GM12801 (cell line): ENCODE results near the gene SLC1A7.

Experiments used
- CTCF ChIP-seq: IDR thresholded peaks from one replicate; pipeline ENCODE4 v1.5.1; 2011; ENCODE audit warnings: control low read depth; ENCODE audit not compliant: insufficient read length; ENCODE audit errors: extremely low read depth

The SLC1A7 gene

DNA sequence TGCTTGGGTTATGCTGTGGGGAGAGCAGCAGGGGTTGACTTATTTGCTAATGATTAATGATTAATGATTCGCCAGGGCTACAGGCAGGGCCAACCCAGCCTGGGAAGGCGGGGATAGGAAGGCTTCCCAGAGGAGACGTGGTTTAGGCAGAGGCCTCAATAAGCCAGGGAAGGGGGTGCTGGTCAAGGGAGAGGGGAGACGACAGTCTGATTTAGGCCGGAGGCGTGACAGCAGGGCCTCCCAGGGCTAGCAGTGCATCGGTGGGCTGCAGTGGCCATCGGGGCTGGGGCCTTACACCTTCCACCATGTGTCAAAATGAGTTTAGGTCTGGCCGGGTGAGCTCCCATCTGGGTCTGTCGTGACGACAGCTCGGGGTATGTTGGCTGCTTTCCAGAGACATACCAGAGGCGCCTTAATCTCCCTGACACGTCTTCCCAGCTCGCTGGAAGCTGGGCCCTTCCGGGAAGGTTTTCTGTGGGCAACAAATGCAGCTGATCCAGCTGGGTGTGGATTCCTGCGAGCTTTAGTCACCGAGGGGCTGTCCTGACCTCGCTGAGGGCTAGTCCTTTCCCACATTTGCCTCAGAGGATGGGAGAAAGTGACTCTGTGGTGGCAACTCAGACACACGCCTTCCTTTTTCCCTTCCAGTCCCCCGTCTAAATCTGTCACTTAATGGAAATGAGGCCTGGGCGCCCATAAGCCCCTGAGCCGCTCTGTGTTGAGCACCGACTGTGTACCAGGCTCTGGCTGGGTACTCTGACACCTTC is 3.7 kb upstream of the SLC1A7 start:
- no peak for TF ChIP-seq CTCF

GRCh38 chr1:53145619-53145941 is 3.1 kb upstream of the SLC1A7 start:
- no peak for TF ChIP-seq CTCF

- TF ChIP-seq CTCF = no peak
These were observed 2.7 kb upstream of the SLC1A7 start for GRCh38 chr1:53145051-53145600.

GRCh38 chr1:53144201-53144600 is 1.8 kb upstream of the SLC1A7 start:
- TF ChIP-seq CTCF = no peak

- no peak for TF ChIP-seq CTCF
These were observed 1.1 kb upstream of the SLC1A7 start for GRCh38 chr1:53143527-53143926.

DNA sequence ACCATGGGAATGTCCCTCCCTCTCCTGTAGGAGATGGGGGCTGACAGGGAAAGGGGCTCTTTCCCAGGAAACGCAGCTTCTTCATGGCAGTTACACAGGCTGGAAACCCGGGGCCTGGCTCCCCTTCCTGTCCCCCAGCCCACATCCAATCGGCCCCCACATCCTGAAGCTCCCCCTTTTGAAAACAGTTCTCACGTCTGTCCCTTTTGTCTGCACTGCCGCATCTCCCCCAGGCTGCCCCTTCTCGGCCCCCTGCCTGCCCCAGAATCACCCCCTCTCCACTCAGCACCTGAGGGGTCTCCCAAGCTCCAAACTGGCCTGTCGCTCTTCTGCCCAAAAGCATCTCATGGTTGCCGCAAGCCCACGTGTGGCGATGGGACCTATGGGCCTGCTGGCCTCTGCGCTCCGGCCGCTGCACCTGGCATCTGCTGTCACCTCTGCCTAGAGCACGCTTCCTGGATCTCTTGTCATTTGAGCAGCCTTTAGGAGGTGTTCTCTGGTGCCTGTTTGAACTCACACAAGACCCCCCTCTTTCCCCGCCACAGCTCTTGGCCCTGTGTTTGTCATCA is 867 bp downstream of the SLC1A7 start:
- TF ChIP-seq CTCF = no peak

GRCh38 chr1:53140451-53140850 is 2.0 kb downstream of the SLC1A7 start:
- no peak for TF ChIP-seq CTCF
